DND-41 (cell line): ENCODE results near the gene FAM120A.
A peak's percentile ranks its signal among the peaks of the same experiment; 100 is the strongest.

ENCODE experiments used
- ATAC-seq: fragments of 200-7000 bp; cut with Tn5 transposase; 3 replicates; pipeline ENCODE4 v1.9.1; 2021; ENCODE audit warnings: low read depth; ENCODE audit not compliant: insufficient read depth
- DNase-seq: peaks from one replicate; pipeline ENCODE4 v3.0.0-alpha.2; 2020
- H2AFZ ChIP-seq: 2 replicates; pipeline ENCODE4 v1.6.0; 2012; ENCODE audit warnings: low read depth, low read length
- H3K27ac ChIP-seq: 2 replicates; pipeline ENCODE4 v1.5.1; 2012; ENCODE audit warnings: low read length, inconsistent platforms
- H3K27me3 ChIP-seq: fragments of 200-600 bp; sonication (generic); 2 replicates; pipeline ENCODE4 v1.6.0; 2012; ENCODE audit warnings: low read length, mild to moderate bottlenecking, inconsistent platforms; ENCODE audit not compliant: insufficient read depth, poor library complexity
- H3K36me3 ChIP-seq: 2 replicates; pipeline ENCODE4 v1.5.1; 2012; ENCODE audit warnings: low read length, inconsistent platforms; ENCODE audit not compliant: insufficient read depth
- H3K4me1 ChIP-seq: 2 replicates; pipeline ENCODE4 v1.5.1; 2012; ENCODE audit warnings: mild to moderate bottlenecking, low read length; ENCODE audit not compliant: insufficient read depth
- H3K4me2 ChIP-seq: 2 replicates; pipeline ENCODE4 v1.6.0; 2012; ENCODE audit warnings: mild to moderate bottlenecking, moderate library complexity, low read length, inconsistent platforms; ENCODE audit not compliant: insufficient read depth
- H3K4me3 ChIP-seq, 2 experiments: fragments of 200-600 bp in 1 of 2; shearing (Covaris generic) in 1 of 2; 2 replicates each; pipeline ENCODE4 v1.5.1; 2012 to 2016; ENCODE audit warnings: inconsistent platforms in 2 of 2, low read length in 2 of 2, mild to moderate bottlenecking in 2 of 2, low read depth in 1 of 2, moderate library complexity in 1 of 2
- H3K79me2 ChIP-seq: 2 replicates; pipeline ENCODE4 v1.6.0; 2012; ENCODE audit warnings: low read length, inconsistent platforms; ENCODE audit not compliant: insufficient read depth
- H3K9ac ChIP-seq: 2 replicates; pipeline ENCODE4 v1.6.0; 2012; ENCODE audit warnings: low read depth, mild to moderate bottlenecking, inconsistent platforms, low read length, moderate library complexity
- H3K9me3 ChIP-seq: 2 replicates; pipeline ENCODE4 v1.5.1; 2012; ENCODE audit warnings: low read length, moderate library complexity, mild to moderate bottlenecking, inconsistent platforms; ENCODE audit not compliant: insufficient read depth, severe bottlenecking
- H4K20me1 ChIP-seq: 2 replicates; pipeline ENCODE4 v1.6.0; 2012; ENCODE audit warnings: low read length; ENCODE audit not compliant: insufficient read depth
- EZH2 ChIP-seq: IDR thresholded peaks from 3 replicates; pipeline ENCODE4 v1.6.1; 2012; ENCODE audit warnings: borderline replicate concordance, low read depth, mild to moderate bottlenecking, moderate library complexity, low read length, inconsistent platforms; ENCODE audit not compliant: severe bottlenecking
- TF ChIP-seq, protein P1 (sequence below): IDR thresholded peaks from 2 replicates; pipeline ENCODE4 v1.5.1; 2012; ENCODE audit warnings: borderline replicate concordance, low read length, moderate library complexity, mild to moderate bottlenecking; ENCODE audit not compliant: poor library complexity, severe bottlenecking; ENCODE audit errors: extremely low read depth

Gene FAM120A

DNA sequence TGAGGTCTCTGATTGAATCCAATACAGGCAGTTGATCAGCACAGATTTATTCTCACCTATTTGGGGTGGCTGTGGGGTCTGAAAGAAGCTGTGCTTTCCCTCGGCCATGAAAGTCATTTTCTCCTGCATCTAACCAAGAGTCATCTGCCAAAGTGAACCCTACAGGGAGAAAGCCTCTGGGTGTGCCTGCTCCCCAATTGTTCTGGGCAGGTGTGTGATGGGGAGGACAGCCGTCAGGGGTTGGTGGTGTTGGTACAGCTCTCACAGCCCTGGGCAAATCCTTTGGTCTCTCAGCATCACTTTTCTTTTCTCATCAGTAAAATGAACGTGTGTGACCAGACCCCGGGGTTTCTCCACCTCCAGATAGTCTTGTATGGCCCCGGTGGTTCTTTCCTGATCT lies 127.4 kb downstream of the FAM120A start:
- H3K9me3 ChIP-seq: no peaks in the 10 kb centered on the region
- peaks cover 89% of the 10 kb centered on the region for H3K79me2 ChIP-seq
- H3K4me2 ChIP-seq: peak overlapping the region; percentile 42; the same call in 1 of the 2 replicates
- peak overlapping the region; percentile 24 for H3K9ac ChIP-seq
- DNase-seq (peak; percentile 2), ATAC-seq (no peak)
- no peak overlapping the region for H3K27ac ChIP-seq
- H3K36me3 ChIP-seq: no peaks in the 10 kb centered on the region
- H3K4me3 ChIP-seq: no peak overlapping the region; a peak in 1 of 4 replicates
- H3K27me3 ChIP-seq: no peaks in the 10 kb centered on the region
- peaks cover 40% of the 10 kb centered on the region for H4K20me1 ChIP-seq
- H2AFZ ChIP-seq: no peak overlapping the region
- TF ChIP-seq, protein P1, sequence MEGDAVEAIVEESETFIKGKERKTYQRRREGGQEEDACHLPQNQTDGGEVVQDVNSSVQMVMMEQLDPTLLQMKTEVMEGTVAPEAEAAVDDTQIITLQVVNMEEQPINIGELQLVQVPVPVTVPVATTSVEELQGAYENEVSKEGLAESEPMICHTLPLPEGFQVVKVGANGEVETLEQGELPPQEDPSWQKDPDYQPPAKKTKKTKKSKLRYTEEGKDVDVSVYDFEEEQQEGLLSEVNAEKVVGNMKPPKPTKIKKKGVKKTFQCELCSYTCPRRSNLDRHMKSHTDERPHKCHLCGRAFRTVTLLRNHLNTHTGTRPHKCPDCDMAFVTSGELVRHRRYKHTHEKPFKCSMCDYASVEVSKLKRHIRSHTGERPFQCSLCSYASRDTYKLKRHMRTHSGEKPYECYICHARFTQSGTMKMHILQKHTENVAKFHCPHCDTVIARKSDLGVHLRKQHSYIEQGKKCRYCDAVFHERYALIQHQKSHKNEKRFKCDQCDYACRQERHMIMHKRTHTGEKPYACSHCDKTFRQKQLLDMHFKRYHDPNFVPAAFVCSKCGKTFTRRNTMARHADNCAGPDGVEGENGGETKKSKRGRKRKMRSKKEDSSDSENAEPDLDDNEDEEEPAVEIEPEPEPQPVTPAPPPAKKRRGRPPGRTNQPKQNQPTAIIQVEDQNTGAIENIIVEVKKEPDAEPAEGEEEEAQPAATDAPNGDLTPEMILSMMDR: no peak
- TF ChIP-seq EZH2: no peak
- peaks cover 44% of the 10 kb centered on the region for H3K4me1 ChIP-seq

DNA sequence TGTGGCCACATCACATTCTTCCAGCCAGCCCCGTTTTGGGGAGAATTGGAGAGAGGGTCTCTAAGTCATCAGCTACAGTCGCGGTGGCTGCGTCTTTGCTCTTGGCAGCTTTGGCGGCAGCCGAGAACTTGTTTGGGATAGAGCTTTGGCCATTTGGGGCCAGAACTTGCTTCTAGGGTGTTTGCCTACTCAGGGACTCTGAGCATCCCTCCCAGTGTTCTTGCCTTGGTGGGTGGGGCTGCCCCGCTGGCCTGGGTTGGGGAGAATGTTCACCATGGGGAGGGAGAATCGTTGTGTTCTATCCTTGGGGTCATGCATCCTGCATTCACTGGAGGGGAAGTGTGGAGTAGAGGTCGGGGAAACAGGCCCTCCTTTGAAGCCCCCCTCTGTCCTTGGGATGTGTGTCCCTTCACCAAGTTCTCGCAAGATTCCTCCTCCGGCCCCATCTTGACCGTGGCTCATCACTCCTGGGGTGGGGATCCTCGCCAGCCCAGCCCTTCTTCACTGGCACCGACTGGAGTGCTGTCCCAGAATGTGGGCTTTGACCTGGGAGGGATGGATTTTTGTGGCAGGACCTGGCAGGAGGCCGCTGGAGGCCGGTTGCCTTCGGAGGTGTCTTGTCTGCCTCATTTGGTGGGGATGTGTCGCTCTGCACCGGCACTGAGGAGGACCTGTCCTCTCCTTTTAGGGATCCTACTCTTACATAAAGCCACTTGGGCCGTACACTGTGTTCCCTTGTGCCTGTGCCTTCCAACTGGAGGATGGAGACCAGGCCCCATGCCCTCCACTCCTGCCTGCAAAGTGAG lies 128.4 kb downstream of the FAM120A start:
- Histone ChIP-seq H2AFZ (no peak overlapping the region), H3K9ac (no peak overlapping the region), H3K4me1 (peaks cover 40% of the 10 kb centered on the region), H3K4me3 (no peak overlapping the region), H3K27me3 (no peaks in the 10 kb centered on the region), H3K36me3 (no peaks in the 10 kb centered on the region), H3K9me3 (no peaks in the 10 kb centered on the region), H3K4me2 (peak overlapping the region; percentile 24; the same call in 1 of the 2 replicates), H3K79me2 (peaks cover 95% of the 10 kb centered on the region), H3K27ac (no peak overlapping the region), H4K20me1 (peaks cover 50% of the 10 kb centered on the region)
- TF ChIP-seq, protein P1: no peak
- no peak for TF ChIP-seq EZH2
- DNase-seq (peak; percentile 2), ATAC-seq (no peak)

DNA sequence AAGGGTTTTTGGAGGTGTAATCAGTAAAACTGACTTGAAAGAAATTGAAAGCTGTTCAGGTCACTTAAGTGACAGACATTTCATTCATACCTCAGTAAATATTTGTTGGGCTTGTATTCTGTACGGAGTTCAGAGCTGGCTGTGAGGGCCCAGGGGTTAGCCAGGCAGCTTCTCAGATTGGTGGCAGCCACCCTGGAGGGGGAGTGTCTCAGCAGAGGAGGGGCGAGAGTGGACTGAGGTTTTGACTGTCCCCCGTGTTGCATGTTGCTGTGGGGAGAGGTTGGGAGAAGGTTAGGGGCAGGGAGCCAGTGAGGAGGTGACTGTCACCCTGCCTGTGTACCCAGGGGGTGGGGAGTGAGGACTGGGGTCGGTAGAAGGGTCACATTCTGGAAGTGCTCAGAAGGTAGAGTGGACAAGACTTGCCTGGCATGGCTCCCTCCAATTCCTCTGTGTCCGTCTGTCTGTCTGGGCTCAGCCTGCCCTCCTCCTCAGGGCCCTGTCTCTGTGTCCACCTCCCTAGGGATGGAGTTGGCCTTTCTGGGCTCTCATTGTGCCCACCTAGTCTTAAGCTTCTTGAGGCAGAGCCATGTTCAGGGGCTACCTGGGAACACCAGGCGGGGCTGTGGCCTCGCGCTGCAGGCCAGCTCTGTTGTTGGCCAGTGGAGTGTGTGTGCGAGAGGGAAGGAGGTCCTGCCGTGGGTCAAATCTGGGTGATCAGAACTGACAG lies 129.3 kb downstream of the FAM120A start:
- H3K79me2 ChIP-seq: peaks cover 95% of the 10 kb centered on the region
- no peaks in the 10 kb centered on the region for H3K36me3 ChIP-seq
- TF ChIP-seq, protein P1: no peak
- TF ChIP-seq EZH2: no peak
- no peak overlapping the region for H3K4me3 ChIP-seq
- no peaks in the 10 kb centered on the region for H3K27me3 ChIP-seq
- DNase-seq (no peak), ATAC-seq (no peak)
- peaks cover 59% of the 10 kb centered on the region for H4K20me1 ChIP-seq
- H3K9ac ChIP-seq: no peak overlapping the region
- peaks cover 31% of the 10 kb centered on the region for H3K4me1 ChIP-seq
- H3K27ac ChIP-seq: peak overlapping the region; percentile 23; the same call in 1 of the 2 replicates
- no peak overlapping the region for H2AFZ ChIP-seq
- 0 out of 2 replicates have a peak overlapping the region, but pooled peaks have one; percentile 1 for H3K4me2 ChIP-seq
- no peaks in the 10 kb centered on the region for H3K9me3 ChIP-seq
